ENCODE results near the gene IL16.
"Not testable (repeated sequence)": the region's sequence is repeated elsewhere in the genome, so short reads cannot be mapped to it uniquely, and the experiment has no call there.

- TF ChIP-seq CTCF (IDR thresholded peaks at IDR 0.05 in 8 of 11, conservative IDR thresholded peaks at IDR 0.05 in 3 of 11); POLR2A (IDR thresholded peaks at IDR 0.05); POLR2AphosphoS5 (IDR thresholded peaks at IDR 0.05): not testable (repeated sequence)
Observed at GRCh38 chr15:81348691-81349090, 152.0 kb downstream of the IL16 start.
